GM21515 (cell line): ENCODE data around the gene STXBP2.

Source experiments
- ATAC-seq: cut with Tn5 transposase; IDR thresholded peaks from one replicate; pipeline ENCODE4 v1.9.1; 2021; ENCODE audit not compliant: unreplicated experiment

Gene STXBP2

DNA sequence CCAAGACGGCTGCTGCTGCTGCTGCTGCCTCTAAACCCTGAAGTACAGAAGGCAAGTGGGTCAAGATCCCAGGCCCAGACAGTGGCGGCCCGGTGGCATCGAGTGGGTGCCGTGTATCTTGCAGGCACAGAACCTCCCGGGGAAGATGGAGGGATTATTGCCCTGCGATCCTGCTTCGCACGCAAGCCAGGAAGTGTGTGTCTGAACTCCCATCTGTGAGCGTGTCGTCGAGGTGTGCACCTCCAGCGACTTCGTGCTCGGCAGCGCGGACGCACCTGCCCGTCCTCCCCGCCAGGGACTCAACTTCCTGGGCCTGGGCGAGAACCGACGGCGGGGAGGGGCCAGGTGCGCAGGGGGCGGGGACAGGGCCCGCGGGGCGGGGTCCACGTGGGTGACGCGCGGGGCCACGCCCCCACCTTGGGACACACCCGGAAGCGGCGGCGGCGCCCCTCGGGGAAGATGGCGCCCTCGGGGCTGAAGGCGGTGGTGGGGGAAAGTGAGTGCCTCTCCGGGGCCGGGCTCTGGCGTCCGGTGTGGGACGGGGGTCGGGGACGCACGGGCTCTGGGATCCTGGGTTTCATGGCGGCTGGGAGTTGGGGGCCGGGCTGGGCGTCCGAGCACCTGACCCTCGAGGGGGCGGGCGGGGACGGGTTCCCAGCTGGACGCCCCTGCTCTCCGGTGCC, at the start of gene STXBP2:
Gene STXBP2, plus strand, starts transcription at position 420 of the 683 bp plus-strand sequence. Its CDS starts 40 bp downstream, at position 460.
- ATAC-seq = no peak

DNA sequence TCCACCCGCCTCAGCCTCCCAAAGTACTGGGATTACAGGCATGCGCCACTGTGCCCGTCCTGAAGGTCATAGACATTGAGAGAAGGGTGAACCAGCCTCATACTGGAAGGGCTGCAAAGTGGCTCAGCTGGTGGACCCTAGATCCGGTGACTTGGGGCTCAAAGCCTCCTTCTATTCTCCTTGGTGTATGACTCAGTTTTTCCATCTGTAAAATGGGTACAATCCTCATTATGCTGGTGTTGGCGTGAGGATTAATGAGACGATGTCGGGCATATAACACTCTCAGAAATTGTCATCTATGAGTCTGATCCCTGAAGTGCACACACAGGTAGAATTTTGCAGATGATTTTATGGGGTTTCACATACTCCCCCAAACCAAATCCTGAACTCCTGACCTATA, 47.1 kb upstream of the STXBP2 start:
- ATAC-seq = no peak

DNA sequence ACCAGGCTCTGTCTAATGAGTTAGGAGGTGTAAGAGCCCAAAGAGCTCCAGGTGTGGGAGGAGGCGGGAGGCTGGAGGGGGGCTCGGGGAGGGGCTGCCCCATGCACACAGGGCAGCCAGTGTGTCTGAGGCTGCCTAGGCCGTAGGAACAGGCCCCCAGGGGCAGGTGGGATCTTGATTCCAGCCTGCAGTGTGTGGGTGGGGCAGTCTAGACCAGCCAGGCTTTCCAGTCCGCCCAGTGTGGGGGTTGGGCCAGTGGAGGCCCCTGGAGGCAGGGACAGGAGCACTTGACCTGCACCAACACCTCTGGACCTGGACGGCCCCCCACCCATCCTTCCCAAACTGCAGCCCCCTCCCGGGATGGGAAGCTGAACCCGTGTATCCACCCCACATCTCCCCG, 46.7 kb upstream of the STXBP2 start:
- ATAC-seq = no peak

DNA sequence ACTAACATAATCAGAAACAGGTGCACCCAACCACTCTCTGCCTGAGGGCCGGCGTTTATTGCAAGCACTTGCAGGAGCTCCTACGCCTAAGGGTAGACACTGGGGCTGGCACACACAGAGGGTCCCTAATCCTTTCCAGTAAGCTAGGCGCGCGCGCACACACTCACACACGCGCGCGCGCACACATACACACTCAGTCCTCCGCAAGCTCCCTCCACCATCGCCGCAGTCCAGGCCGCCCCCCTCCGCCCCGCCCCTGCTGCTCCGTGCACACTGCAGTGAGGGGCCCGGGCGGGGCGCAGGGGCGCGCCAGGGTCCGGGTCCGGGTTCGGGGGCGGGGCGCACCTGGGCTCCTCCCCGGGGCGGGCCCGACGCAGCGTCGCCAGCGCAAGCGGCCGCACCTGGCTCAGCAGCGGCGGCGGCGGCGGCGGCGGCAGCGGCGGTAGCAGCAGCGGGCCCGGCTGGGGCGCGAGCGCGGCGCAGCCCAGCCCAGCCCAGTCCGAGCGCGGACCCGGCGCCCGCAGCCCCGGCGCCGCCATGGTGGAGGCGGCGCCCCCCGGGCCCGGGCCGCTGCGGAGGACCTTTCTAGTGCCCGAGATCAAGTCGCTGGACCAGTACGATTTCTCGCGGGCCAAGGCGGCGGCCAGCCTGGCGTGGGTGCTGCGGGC, 41.3 kb upstream of the STXBP2 start, which contains the start of gene CAMSAP3:
Gene CAMSAP3, plus strand, starts transcription at position 398 of the 668 bp plus-strand sequence. Its CDS starts 140 bp downstream, at position 538.
- ATAC-seq = no peak

DNA sequence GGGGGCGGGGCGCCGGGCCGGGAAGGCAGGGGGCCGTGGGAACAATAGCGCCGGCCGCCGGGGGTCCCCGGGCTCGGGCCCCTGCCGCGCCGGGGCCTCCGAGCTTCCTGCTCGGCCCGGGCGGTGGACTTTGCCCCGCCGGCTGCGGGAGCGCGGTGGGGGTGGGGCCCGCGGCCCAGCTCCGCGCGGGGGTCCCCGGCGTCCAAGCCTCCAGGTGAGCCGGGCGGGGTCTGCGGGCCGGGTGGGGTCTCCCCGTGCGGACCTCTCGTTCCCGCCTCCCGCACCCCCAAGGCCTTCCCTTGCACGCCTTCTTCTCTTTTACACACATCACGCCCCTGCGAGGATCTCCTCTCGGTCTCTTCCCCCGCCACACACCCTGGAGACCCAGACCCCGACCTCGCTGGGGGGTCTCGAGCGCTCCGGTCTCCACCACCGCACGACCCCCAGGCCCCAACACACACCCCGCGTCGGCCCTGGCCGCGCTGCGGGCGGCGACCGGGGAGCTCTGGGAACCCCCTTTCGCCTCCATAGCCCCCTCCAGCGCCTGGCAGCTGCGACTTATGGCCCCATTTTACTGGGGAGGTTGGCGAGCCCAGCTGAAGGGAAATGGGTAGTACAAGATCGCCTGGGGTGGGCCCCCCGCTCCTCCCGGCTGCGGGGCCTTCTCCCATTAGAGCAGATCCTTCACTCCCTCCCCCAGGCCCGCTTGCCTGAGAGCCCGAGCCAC, 40.5 kb upstream of the STXBP2 start:
- ATAC-seq = no peak

DNA sequence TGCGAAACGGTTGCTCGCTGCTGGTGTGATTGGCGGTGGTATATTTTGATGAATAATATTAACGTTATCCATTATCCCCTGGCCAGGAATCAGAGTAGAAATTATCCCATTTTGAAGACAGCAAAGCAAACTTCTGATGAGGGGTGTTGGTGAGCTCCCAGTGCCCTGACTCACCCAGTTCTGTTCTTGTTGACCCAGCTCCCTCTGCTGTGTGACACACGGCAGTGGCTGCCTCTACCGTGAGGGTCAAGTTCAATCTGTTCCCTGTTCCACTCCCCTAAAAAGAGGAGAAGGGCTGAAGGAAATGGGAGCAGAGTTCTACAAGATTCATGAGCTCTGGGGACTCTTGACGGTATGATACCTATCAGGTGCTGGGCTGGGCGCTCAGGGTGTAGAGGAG, 39.2 kb upstream of the STXBP2 start:
- no peak for ATAC-seq

DNA sequence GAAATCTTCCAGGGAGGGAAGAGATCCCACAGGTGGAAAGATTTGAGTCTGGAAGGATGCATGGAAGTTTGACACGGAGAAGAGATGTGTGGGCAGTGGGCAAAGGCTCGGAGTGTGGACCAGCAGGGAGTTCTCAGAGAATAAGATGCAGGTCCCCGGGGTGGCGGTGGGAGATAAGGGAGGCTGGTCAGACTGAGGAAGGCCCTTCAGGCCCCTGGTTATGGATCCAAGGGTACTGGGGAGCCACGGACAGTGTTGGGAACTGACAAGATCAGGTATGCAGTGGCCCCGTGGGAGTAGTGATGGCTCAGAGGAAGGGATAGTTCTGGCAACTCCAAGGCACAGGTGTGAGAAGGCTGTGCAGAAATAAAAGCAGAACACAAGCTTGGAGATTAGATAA, 38.7 kb upstream of the STXBP2 start:
- ATAC-seq = no peak

DNA sequence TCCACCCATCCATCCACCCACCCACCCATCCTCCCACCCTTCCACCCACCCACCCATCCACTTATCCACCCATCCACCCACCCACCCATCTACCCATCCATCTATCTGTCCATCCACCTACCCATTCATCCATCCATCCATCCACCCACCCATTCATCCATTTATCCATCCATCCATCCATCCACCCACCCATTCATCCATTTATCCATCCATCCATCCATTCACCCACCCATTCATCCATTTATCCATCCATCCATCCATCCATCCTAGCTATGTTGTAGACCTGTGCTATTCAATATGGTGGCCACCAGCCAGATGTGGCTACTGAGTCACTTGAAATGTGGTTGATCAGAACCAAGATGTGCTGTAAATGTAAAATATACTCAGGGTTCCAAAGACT, 36.2 kb upstream of the STXBP2 start:
- no peak for ATAC-seq

DNA sequence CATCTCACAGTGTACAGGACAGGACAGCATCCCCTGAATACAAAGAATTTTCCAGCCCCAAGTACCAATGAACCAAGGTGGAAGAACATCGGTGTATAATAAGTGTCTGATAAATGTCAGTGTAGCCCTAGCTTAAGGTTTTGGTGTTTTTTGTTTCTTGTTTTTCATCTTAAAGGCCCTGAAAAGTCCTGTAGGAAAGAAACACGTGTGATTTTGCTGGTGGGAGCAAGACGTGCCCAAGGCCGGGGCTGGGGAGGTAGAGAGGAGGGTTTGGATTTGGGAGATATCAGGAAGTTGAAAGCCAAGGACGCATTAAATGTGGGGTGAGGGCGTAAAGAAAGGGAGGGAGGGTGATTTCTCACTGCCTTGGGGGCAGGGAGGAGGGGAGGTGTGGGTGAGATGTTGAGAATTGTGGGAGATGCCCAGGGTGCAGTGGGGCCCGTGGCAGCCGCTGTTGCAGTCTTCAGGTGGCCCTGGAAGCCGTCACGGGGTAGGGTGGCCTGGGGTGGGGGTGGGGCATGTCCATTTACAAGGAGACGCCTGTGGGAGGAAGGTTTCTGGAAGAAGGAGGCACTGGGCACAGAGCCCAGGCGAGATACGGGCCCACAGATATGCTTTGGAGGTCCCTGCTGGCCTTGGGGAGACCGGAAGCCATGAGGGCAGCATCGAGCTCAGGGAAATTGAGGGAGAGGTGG, 34.5 kb upstream of the STXBP2 start:
- no peak for ATAC-seq

DNA sequence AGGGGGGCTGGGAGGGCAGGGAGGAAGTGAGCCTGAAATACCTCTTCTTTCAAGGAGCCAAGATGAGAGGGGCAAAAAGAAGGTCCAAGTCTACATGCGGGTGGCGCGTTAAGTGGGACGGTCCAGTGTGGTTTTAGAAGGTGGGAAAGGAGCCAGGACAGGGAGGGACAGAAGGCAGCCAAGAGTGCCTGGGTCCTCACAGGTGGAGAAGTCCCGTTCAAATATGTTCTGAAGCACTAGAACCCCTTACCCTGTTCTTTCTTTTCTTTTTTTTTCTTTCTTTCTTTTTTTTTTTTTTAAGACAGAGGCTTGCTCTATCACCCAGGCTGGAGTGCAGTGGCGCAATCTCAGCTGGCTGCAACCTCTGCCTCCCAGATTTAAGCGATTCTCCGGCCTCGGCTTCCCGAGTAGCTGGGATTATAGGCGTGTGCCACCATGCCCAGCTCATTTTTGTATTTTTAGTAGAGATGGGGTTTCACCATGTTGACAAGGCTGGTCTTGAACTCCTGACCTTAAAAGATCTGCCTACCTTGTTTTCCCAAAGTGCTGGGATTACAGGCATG, 33.9 kb upstream of the STXBP2 start:
- no peak for ATAC-seq

DNA sequence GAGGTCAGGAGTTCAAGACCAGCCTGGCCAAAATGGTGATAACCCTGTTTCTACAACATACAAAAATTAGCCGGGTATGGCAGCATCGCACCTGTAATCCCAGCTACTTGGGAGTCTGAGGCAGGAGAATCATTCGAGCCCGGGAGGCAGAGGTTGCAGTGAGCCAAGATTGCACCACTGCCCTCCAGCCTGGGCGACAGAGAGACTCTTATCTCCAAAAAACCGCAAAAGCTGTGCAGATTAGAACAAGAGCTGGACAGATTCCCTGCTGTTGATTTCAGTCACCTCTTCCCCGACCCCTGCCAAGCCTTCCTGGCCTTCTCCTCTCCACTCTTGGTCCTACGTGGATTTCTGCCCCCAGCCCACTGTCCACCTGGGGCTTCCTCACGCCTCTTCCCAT, 33.0 kb upstream of the STXBP2 start:
- ATAC-seq = no peak

DNA sequence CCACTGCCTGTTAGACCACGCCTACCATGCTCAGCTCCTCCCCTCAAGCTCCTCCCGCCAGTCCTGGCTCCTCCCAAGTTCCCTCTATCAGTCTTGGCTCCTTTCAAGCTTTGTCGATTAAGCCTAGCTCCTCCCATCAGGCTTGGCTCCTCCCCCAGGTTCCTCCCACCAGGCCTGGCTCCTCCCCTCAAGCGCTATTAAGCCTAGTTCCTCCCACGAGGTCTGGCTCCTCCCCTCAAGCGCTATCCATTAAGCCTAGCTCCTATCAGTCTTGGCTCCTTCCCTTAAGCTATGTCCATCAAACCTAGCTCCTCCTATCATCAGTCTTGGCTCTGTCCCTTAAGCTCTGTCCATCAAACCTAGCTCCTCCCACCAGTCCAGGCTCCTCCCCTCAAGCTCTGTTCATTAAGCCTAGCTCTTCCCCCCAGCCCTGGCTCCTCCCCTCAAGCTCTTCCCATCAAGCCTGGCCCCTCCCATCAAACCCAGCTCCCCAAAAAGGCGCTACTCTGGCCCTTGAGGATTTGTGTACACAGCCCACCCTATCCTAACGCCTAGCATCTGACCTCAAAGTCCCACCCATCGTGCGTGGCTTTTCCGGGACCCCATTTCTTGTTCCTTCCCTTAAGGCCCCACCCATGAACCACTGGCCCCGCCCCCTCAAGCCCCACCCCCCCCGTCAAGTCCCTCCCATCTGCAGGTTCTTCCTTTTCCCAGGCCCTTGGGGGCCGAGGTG, 31.3 kb upstream of the STXBP2 start:
- ATAC-seq = no peak

DNA sequence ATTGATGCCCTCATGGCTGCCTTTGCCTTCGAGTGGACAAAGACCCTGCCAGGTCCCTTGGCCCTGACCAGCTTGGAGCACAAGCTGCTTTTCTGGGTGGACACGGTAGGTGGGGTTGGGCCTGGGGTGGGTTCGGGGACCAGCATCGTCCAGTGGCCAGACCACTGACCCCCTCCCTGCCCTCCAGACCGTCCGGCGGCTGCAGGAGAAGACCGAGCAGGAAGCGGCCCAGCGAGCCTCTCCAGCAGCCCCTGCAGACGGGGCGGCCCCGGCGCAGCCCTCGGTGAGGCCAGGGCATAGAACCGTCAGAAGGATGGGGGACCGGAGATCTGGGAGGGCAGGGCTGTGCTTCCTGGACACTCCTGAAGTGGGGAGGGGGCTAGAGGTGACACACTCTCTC, 30.6 kb upstream of the STXBP2 start:
- ATAC-seq = no peak

DNA sequence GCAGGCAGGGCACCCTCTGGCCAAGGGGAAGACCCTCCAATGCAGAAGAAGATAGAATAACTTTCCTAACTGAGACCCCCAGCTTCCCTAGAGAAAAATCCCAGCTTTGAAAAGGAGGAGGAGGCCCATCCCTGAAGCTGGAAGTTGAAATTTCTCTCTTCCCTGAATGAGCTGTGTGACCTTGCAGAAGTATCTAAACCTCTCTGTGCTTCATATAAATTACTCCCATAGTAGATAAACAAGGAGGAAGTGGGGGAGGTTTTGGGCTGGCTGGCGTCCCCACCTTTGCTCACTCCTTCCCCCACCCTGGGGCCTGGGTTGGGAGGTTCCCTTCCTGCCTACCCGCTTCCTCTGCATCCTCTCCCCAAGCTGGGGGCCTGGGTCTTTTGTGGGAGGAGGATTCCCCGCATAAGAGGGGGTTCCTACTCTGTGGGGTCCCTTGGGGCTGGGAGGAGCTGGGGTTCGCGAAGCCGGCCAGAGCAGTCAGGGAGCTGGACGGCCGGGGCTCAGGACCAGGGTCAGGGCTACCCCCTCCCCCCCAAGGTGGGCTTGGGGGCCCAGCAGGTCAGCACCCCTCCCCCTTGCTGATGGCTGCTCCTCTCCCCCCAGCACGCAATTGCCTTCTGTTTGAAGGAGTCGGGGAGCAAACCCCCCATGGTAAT, 29.6 kb upstream of the STXBP2 start:
- no peak for ATAC-seq

DNA sequence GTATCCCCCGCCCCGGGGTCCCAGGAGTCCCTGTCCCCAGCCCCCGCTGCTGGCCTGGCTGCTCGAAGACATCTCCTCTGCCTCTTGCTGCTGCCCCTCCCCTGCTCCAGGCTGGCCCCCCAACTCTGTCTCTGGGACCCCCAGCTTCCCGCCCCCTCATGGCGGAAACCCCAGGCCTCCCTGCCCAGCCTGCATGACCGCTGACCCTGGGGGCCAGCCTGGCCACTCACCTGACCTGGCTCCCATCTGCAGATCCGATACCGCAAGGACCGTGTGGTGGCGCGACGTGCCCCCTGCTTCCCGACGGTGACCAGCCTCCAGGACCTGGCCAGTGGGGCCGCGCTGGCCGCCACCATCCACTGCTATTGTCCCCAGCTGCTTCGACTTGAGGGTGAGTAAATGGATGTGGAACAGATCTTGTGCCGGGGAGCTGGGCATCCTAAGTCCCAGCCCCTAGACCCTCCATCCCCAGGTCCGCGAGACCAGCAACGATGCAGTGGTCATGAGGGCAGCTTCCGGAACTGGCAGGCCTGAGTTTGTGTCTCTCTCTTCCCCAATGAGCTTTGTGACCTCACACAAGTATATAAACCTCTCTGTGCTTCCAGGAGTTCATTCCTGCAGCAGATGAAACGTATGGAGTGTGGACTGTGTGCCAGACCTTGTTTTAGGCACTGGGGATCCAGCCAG, 28.9 kb upstream of the STXBP2 start:
- ATAC-seq = no peak

DNA sequence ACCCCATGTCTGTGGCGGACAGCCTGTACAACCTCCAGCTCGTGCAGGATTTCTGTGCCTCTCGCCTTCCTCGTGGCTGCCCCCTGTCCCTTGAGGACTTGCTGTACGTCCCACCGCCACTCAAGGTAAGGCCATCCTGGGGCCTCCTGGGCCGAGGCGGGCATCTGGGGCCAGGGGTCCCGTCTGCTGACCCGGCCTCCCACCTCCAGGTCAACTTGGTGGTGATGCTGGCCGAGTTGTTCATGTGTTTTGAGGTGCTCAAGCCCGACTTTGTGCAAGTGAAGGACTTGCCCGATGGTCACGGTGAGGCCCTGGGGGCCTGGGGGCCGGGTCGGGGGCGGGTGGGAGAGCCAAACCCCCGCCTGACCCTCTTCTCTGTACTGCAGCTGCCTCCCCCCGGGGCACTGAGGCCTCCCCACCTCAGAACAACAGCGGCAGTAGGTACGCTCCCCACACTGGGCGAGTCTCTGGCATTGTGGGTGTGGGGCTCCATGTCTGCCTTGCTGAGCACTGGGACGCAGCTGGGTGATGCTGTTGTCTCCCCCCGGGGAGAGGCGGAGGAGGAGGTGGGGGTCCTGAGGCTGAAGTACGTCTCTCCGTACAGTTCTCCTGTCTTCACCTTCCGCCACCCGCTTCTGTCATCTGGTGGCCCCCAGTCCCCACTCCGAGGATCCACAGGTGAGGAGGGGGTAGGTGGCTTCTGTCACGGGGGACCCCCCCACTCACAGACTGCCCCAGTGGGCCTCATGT, 26.2 kb upstream of the STXBP2 start:
- no peak for ATAC-seq

DNA sequence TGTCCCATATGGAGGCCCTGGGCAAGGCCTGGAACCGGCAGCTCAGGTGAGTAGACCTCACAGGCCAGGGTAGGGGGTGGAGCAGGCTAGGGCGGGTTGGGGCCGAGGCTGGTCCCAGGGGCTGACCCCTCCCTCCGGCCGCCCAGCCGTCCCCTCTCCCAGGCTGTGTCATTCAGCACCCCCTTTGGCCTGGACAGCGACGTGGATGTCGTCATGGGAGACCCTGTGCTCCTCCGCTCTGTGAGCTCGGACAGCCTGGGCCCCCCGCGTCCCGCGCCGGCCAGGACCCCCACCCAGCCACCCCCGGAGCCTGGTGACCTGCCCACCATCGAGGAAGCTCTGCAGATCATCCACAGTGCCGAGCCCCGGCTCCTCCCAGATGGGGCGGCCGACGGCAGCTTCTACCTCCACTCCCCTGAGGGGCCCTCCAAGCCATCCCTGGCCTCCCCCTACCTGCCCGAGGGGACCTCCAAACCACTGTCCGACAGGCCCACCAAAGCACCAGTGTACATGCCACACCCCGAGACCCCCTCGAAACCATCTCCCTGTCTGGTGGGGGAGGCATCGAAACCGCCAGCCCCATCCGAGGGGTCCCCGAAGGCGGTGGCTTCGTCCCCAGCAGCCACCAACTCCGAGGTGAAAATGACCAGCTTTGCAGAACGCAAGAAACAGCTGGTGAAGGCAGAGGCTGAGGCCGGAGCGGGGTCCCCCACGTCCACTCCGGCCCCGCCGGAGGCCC, 25.2 kb upstream of the STXBP2 start:
- ATAC-seq = no peak
